ENCODE measurements around the gene PLEKHA4. TPM values are rescaled to one million over a fixed set of nuclear protein-coding genes. Genes with fewer than 3 reads are reported as not detected.
"Not testable (repeated sequence)": the region's sequence is repeated elsewhere in the genome, so short reads cannot be mapped to it uniquely, and the experiment has no call there.

Gene PLEKHA4
- total RNA-seq, 4 donors from 2014 or later: 2.6 to 34.4 (median 10.3) TPM

GRCh38 chr19:48878196-48879024 lies 10.0 kb upstream of the PLEKHA4 start:
- Histone ChIP-seq H3K9me3 (no peaks in the 10 kb centered on the region), H3K27me3 (no peaks in the 10 kb centered on the region), H3K4me1 (peaks cover 23 to 44% (median 31%) of the 10 kb centered on the region in 4 donors), H3K4me3 (no peak overlapping the region), H3K27ac (peak overlapping the region in 3 of 4 donors; percentile 7 to 100 (median 21)), H3K36me3 (peaks cover 0 to 28% (median 3%) of the 10 kb centered on the region in 4 donors)
- in situ Hi-C loops (cut with MboI; ENCODE audit: low pct_ligation_motif_present in 1 of 4, low pct_unique_long_range_greater_than_20kb in 1 of 4, low sequenced_read_pairs in 3 of 4) (loop anchor here in 1 of 4 donors (10.0 kb wide), 1 partner anchor 76 kb away; the partner anchor contains the start of gene BAX), intact Hi-C loops (cut with DNase I; ENCODE audit: low total_unique reads) (loop anchor here (10.0 kb wide), 1 partner anchor 86 kb away; the partner anchor contains the start of gene FTL)
- TF ChIP-seq POLR2A (IDR thresholded peaks at IDR 0.05) (no peak), POLR2AphosphoS5 (IDR thresholded peaks at IDR 0.05) (peak in 1 of 3 donors; percentile 3)
- DNase-seq: no peak
- WGBS, 2 donors (ENCODE audit: low coverage in 1 of 2): 80 to 86% methylated on average over 4 to 11 of the region's 11 CpGs

DNA sequence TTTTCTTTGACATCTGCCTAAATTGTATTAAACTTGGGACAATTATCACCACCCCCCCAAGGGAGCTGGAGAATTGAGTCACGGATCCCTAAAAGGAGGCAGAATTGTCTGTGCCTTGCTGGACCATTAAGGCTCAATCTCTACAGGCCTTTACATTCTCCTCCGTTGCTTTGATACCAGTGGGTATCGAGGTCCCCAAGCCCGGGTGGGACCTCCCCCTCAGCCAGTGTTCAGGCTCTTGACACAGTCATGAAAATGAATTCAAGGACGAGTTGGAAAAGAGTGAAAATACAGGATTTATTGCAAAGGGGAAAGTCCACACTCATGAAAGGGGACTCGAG lies 9.4 kb upstream of the PLEKHA4 start:
- no peak for DNase-seq
- H3K36me3 ChIP-seq: peaks cover 0 to 28% (median 3%) of the 10 kb centered on the region in 4 donors
- in situ Hi-C loops (cut with MboI; ENCODE audit: low pct_ligation_motif_present in 1 of 4, low pct_unique_long_range_greater_than_20kb in 1 of 4, low sequenced_read_pairs in 3 of 4): loop anchor here in 1 of 4 donors (10.0 kb wide), 1 partner anchor 77 kb away; the partner anchor contains the start of gene BAX

GRCh38 chr19:48876043-48876981 lies 7.9 kb upstream of the PLEKHA4 start:
- in situ Hi-C loops (cut with MboI; ENCODE audit: low pct_ligation_motif_present in 1 of 4, low pct_unique_long_range_greater_than_20kb in 1 of 4, low sequenced_read_pairs in 3 of 4): loop anchor here in 1 of 4 donors (10.0 kb wide), 1 partner anchor 78 kb away; the partner anchor contains the start of gene BAX
- H3K27me3 ChIP-seq: not testable (repeated sequence)

More for the DNA sequence above, 9.4 kb upstream of the PLEKHA4 start:
- H3K27me3 ChIP-seq: no peaks in the 10 kb centered on the region
- H3K9me3 ChIP-seq: no peaks in the 10 kb centered on the region
- peak overlapping the region in 3 of 4 donors; percentile 21 to 100 (median 100) for H3K27ac ChIP-seq
- WGBS, 2 donors (ENCODE audit: low coverage in 1 of 2): 90% methylated on average over 6 of the region's 6 CpGs; no CpG with 5 or more reads in 1 of the 2 donors
- H3K4me3 ChIP-seq: no peak overlapping the region
- TF ChIP-seq, protein P1, sequence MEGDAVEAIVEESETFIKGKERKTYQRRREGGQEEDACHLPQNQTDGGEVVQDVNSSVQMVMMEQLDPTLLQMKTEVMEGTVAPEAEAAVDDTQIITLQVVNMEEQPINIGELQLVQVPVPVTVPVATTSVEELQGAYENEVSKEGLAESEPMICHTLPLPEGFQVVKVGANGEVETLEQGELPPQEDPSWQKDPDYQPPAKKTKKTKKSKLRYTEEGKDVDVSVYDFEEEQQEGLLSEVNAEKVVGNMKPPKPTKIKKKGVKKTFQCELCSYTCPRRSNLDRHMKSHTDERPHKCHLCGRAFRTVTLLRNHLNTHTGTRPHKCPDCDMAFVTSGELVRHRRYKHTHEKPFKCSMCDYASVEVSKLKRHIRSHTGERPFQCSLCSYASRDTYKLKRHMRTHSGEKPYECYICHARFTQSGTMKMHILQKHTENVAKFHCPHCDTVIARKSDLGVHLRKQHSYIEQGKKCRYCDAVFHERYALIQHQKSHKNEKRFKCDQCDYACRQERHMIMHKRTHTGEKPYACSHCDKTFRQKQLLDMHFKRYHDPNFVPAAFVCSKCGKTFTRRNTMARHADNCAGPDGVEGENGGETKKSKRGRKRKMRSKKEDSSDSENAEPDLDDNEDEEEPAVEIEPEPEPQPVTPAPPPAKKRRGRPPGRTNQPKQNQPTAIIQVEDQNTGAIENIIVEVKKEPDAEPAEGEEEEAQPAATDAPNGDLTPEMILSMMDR (IDR thresholded peaks at IDR 0.05): no peak
- no peak for TF ChIP-seq EP300 (IDR thresholded peaks at IDR 0.05; ENCODE audit: low read depth)
- no peak for TF ChIP-seq POLR2A (IDR thresholded peaks at IDR 0.05)
- TF ChIP-seq POLR2AphosphoS5 (IDR thresholded peaks at IDR 0.05): no peak
- peaks cover 23 to 48% (median 35%) of the 10 kb centered on the region in 4 donors for H3K4me1 ChIP-seq
- intact Hi-C loops (cut with DNase I; ENCODE audit: low total_unique reads): loop anchor here (10.0 kb wide), 1 partner anchor 87 kb away; the partner anchor contains the start of gene FTL

GRCh38 chr19:48874303-48875135 lies 6.1 kb upstream of the PLEKHA4 start:
- peaks cover 0 to 28% (median 3%) of the 10 kb centered on the region in 4 donors for H3K36me3 ChIP-seq
- peak; percentile 45 for DNase-seq
- TF ChIP-seq POLR2AphosphoS5 (IDR thresholded peaks at IDR 0.05) (peak in 1 of 3 donors; percentile 12), POLR2A (IDR thresholded peaks at IDR 0.05) (no peak), EP300 (IDR thresholded peaks at IDR 0.05; ENCODE audit: low read depth) (no peak)
- TF ChIP-seq, protein P1 (IDR thresholded peaks at IDR 0.05): peak in 1 of 5 experiments; percentile 17
- H3K9me3 ChIP-seq: no peaks in the 10 kb centered on the region
- peak overlapping the region; percentile 75 to 98 (median 88) for H3K4me3 ChIP-seq
- WGBS, 2 donors (ENCODE audit: low coverage in 1 of 2): 26% methylated on average over 17 of the region's 17 CpGs; no CpG with 5 or more reads in 1 of the 2 donors
- no peaks in the 10 kb centered on the region for H3K27me3 ChIP-seq
- in situ Hi-C loops (cut with MboI; ENCODE audit: low pct_ligation_motif_present in 1 of 4, low pct_unique_long_range_greater_than_20kb in 1 of 4, low sequenced_read_pairs in 3 of 4): loop anchor here in 2 of 4 donors (10.0 to 25.0 kb wide), 2 partner anchors 80 to 88 kb away; partner anchors contain the start of genes BAX (in 2 of the 2) and FTL (in 1 of the 2)
- intact Hi-C loops (cut with DNase I; ENCODE audit: low total_unique reads): loop anchor here (10.0 kb wide), 1 partner anchor 90 kb away; the partner anchor contains the start of gene FTL
- peaks cover 23 to 48% (median 36%) of the 10 kb centered on the region in 4 donors for H3K4me1 ChIP-seq
- H3K27ac ChIP-seq: peak overlapping the region; percentile 100

More at GRCh38 chr19:48876043-48876981, 7.9 kb upstream of the PLEKHA4 start:
- peaks cover 23 to 48% (median 36%) of the 10 kb centered on the region in 4 donors for H3K4me1 ChIP-seq
- H3K9me3 ChIP-seq: not testable (repeated sequence)
- WGBS, 2 donors (ENCODE audit: low coverage in 1 of 2): 63 to 71% methylated on average over 18 to 30 of the region's 30 CpGs
- H3K27ac ChIP-seq: peak overlapping the region; percentile 100
- H3K4me3 ChIP-seq: peak overlapping the region in 2 of 4 donors; percentile 75 to 98
- intact Hi-C loops (cut with DNase I; ENCODE audit: low total_unique reads): loop anchor here (10.0 kb wide), 1 partner anchor 88 kb away; the partner anchor contains the start of gene FTL
- DNase-seq: peak; percentile 52
- peak in 1 of 3 donors; percentile 9 for TF ChIP-seq POLR2AphosphoS5 (IDR thresholded peaks at IDR 0.05)
- H3K36me3 ChIP-seq: peaks cover 0 to 28% (median 3%) of the 10 kb centered on the region in 4 donors

Measured in transverse colon (tissue), 4 donors.